Right hindlimb (tissue), 1 donor: ENCODE data around the gene NAV3.

Experiments used
- DNase-seq: peaks from one replicate; pipeline ENCODE4 v3.0.0-alpha.2; 2018

Gene NAV3

DNA sequence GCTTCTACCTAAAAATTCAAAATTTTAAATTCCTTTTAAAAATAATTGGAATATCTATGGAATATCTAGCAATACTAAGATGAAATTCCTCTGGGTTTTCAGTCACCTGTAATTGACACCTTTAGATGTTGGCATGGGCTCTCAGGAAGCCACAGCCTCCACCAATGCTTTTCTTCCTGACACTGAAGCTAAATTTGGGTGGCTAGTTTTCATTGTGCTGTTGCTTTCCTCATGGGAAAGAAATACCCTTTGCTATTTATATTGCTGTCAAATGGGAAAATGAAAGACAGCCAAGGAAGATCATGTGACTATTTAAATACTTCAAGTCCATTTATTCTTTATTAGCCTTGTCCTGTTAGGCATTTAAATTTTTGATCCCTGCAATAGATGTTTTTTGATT, 313.0 kb downstream of the NAV3 start:
- DNase-seq: no peak

DNA sequence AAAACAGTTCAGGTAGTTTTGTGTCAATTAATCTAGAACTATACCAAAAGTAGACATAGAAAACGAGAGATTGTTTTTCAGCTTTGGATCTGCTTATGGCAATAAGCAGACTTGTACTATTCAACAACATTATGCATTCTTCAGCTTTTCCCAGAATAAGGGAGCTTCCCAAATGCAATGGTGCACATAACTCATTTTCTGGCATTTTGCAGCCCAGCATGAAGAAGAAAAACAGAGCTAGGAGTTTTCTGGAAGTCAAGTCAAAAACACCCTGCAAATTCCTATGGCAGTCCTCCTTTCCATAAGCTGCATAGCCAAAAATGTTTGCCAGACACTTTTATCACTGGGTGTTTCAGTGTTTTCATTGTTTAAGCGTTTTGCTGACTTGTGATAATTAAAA, 314.7 kb downstream of the NAV3 start:
- no peak for DNase-seq

DNA sequence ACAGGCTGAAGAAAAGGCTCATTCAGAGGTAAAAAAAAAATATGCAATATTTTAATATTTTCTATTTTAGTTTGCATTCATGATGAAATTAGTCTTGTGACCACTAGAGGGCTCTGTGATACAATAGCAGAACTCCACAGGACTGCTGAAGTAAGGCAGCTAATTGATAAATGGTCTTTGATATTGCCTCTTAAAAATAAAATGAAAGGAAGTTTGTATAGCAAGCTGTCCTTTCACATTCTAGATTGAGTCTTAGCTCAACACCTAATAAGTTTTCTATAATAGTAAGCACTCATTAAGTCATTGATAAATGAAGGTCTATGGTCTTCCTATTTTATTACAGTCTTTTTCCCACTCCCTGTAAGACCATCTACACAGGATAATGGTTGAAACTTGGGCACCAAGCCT, 315.7 kb downstream of the NAV3 start:
- DNase-seq: no peak

DNA sequence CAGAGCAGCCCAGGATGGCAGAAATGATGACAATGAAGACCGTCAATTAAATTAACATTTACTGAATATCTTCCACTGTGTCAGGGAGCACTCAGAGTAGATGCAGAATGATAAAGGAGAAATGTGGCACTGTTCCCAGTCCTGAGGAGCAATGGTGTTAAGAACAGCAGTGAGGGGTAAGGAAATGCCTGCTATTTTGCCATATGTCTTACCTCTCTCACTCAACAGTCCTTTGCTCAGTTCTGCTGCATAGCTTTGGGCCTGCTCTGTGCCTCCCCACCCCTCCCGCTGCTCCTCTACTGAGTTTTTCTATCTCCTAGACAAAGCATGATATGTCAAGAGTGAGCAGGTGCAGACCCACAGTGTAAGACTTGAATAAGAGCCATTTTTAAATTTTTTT, 318.8 kb downstream of the NAV3 start:
- no peak for DNase-seq

DNA sequence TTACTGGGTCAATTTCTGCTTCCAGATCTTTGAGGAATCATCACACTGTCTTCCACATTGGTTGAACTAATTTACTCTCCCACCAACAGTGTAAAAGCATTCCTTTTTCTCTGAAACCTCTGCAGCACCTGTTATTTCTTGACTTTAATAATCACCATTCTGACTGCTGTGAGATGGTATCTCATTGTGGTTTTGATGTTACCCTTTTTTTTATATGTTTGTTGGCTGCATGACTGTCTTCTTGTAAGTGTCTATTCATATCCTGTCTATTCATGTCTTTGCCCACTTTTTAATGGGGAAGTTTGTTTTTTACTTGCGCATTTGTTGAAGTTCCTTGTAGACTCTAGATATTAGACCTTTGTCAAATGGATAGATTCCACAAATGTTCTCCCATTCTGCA, 324.9 kb downstream of the NAV3 start:
- no peak for DNase-seq

DNA sequence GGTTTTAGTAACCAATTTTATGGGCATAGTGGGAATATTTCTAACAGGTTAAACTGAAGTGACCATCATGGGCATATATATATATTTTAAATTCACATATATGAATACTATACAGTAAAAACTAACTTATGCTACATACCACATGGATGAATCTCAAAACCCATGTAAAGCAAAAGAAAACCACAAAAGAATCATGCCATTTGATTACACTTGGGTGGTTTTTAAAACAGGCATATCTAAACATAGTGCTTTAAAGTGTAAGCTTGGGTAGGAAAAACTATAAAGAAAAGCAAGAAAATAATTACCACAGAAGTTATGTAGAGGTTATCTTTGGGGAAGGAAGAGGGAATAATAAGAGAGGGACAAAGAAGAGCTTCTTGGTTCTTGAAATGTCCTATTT, 326.1 kb downstream of the NAV3 start:
- DNase-seq: no peak

GRCh38 chr12:78157199-78157598, 326.5 kb downstream of the NAV3 start:
- no peak for DNase-seq

DNA sequence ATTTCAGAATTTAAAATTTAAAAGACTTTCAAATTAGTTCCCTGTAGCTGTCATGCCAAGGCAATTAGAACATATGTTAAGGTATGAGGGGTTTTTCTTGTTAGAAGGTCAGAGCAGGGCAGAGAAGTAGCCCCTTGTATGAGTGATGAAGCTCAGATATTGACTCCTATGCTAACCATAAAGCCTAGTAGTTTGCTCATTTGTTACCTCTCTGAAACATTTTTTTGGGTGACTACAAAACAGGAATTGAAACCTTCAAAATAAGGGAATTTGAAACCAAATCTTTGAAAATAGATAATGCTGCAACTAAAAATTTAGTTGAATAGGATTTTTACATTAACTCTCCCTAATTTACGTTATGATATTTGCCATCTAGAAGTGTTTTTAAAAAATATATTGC, 333.5 kb downstream of the NAV3 start:
- no peak for DNase-seq

DNA sequence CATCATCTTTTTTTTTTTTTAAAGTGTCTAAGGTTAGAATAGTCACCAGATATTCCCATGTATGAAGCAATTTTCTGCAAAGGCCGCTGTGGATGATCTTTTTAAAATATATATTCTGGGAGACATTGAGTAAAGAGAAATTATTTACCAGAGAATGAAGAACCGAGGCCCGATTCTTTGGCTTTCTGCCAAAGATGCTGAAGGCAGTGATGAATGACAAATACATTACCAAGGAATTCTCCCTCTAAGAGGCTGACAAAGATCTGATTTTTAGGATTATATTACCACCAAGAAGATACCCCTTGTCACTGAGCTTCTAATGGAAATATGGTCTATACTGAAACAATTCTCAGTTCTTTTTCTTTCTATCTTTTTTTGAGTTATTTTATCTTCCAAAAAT, 336.8 kb downstream of the NAV3 start:
- no peak for DNase-seq

DNA sequence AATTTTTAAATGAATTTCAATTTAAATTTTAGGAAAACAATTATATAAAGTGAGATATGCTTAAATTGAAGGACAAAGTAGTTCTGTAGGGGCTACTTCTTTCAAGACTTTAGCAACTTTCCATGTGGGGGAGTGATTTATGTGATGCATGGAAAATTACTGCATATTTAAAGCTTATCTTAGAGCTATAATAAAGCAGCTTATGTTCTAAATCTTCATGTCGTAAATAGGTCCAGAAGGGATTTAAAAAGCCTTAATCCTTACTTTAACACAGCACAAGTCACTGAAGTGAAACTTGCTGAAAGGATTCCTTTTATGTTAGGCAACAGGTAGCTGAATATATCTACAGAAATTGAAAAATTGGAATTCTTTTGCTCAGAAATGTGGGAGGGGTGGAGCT, 340.4 kb downstream of the NAV3 start:
- no peak for DNase-seq

- DNase-seq: no peak
Observed at GRCh38 chr12:78176643-78177042, 345.9 kb downstream of the NAV3 start.

DNA sequence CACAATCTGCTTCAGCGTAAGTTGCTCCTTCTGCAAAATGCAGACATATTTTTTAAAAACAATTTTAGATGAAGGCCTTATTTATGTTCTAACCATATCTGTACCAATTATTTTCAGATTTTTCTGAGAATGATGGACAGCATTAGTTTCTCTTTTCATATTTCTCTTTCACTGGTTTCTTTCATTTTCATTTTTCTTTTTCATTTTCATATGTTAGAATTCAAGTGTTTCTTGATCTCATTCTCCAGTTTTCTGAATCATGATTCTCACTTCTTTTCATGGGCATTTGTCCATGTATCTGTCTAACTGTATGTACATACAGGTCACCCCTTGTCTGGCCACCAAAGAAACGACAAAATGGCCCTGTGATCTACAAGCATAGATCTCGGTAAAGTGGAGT, 346.6 kb downstream of the NAV3 start:
- no peak for DNase-seq

DNA sequence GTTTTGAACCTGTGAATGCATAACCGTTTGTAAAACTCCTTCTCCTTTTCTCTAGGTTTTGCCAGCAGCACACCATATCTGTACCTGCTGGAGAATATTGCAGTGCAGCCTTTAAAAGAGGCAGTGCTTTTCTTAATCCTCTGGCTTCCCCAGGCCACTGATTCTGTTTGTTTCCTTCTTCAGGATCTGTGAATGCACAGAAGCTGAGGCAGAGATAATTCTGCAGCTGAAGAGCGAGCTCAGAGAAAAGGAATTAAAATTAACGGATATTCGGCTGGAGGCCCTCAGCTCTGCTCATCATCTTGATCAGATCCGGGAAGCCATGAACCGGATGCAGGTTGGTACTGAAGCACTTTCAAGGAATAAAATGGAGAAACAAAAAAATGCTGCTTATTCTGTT, 348.7 kb downstream of the NAV3 start:
- DNase-seq: no peak

DNA sequence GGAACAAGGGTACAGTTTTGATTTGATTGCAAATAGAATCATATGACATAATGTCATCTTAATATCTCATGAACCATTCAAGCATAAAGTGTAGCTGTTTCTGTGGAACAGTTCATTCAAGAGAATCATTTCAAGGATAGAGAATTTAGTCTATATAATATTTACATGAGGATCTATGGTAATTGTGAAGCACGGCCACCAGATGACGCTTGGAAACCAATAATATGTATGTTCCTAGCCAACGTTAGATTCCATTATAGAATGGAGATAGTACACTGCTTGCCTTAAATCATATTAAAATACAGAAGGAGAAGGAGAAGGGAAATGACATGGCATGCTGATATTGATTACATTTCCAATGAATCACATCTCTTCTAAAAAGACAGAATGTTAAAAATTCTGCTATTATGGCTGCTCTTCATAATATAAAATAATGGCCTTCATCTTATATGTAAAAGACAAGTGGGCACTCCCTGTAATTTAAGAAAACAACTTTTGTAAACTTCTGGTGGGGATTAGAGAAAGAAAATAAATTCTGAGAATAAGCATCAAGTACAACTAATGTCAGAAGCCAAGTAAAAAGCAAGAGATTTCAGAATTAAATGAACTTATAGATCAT, 351.0 kb downstream of the NAV3 start:
- DNase-seq: peak; percentile 24

DNA sequence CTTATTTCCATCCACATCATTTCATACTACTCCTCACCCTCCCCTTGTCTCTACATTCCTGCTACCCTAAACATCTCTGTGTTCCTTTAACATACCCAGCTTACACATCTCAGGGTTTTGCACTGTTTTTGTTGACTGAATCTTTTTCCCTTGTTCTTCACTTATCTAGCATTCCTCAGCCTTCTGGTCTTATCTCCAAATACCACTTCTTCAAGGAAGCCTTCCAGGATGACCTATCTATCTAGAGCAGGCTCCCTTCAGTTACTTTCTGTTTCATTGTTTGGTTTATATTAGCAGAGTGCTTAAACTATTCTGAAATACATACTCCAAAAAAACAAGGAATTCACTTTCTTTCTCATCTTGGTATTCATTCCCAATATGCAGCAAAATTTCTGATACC, 353.1 kb downstream of the NAV3 start:
- no peak for DNase-seq

- DNase-seq: no peak
Observed at GRCh38 chr12:78185109-78185508, 354.4 kb downstream of the NAV3 start.

- no peak for DNase-seq
Observed at GRCh38 chr12:78185651-78186050, 355.0 kb downstream of the NAV3 start.

GRCh38 chr12:78186670-78187069, 356.0 kb downstream of the NAV3 start:
- DNase-seq: no peak

GRCh38 chr12:78187741-78188140, 357.0 kb downstream of the NAV3 start:
- no peak for DNase-seq

DNA sequence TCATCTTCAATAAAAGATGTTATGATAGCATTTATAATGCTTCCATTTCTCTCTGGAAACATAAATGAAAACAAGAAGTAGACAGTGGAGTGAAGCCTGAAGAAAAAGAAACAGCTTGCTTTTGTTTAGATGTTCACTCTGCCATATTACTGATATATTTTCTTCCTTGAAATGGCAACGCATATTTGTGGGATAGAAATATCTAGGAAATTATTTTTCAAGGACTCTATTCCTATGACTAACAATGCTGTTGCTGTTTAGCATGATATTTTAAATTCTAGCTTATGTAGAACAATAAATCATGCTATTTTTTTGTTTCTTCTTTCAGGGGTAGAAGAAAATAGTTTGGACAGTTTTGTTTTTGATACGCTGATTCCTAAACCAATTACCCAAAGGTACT, 359.0 kb downstream of the NAV3 start:
- DNase-seq: no peak

GRCh38 chr12:78191611-78192010, 360.9 kb downstream of the NAV3 start:
- DNase-seq: no peak

- no peak for DNase-seq
Observed at GRCh38 chr12:78192979-78193378, 362.3 kb downstream of the NAV3 start.

DNA sequence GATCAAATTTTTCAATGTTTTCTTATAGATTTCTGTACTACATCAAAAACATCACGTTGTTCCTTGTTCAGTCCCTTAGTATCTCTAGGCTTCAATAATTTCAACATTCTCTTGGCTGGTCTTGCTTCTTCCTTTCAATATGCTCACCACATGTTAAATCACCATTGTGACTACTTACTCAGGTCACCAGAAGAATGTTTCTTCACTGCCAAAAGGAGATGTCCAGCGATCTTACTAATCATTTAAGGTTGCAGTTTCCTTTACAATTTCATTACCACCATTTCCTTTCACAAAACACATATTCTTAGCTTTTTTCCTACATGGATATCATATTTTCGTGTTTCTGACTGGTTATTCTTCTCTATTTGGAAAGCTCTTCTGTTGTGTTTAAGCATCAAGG, 363.8 kb downstream of the NAV3 start:
- no peak for DNase-seq

DNA sequence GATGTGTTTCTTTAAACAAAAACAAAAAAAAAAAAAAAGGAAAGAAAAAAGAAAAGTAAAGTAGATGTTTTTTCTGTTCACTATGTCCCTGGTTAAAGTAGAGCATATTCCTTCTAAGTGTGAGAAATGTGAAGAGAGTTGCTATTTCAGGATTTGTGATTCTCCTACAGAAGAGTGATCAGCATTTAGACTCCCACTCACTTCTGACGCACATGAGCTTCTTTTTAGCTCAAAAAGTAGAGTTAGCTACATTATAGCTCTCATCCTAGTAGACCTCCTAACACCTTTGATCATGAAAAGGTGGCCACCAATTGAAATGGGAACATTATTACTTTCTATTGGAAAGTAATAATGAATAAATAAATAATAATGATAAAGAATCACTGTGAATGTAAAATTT, 368.2 kb downstream of the NAV3 start:
- no peak for DNase-seq

DNA sequence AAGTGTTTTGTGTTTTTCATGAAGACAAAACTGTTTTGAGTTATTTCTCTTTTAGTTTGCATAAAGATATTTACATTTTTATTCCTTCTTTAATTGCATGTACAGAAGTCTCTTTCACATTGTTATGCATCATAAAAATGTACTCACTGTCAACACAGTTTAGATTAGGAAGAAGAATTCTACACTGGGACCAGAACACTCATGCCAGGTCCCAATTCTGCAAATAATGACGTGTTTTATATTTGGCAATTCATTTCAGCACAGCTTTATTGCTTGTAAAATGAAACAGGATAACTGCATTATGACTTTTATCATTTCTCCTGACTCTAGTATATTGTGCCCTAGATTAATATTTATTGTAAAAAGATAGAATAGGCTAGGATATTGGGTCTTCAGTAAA, 369.2 kb downstream of the NAV3 start:
- DNase-seq: no peak

GRCh38 chr12:78204926-78205325, 374.2 kb downstream of the NAV3 start:
- no peak for DNase-seq
